Measurements from ENCODE around the gene RREB1. TPM values are rescaled to one million over a fixed set of nuclear protein-coding genes. Genes with fewer than 3 reads are reported as not detected.

RREB1 gene
- total and polyA plus RNA-seq, 2 experiments from 2014 or later: 8.5 to 25.5 TPM

GRCh38 chr6:7152462-7152861 lies 44.7 kb downstream of the RREB1 start (continued):
- TF ChIP-seq ZNF462 (CRISPR knock-in tag; IDR thresholded peaks at IDR 0.05) (no peak), JUNB (IDR thresholded peaks at IDR 0.05; ENCODE audit: unreplicated experiment) (no peak), REST (IDR thresholded peaks at IDR 0.05; ENCODE audit: unreplicated experiment) (no peak)

GRCh38 chr6:7153789-7154188 lies 46.0 kb downstream of the RREB1 start:
- Histone ChIP-seq H3K4me2 (no peak overlapping the region), H3K4me1 (ENCODE audit: insufficient read depth) (peaks cover 53% of the 10 kb centered on the region), H3K36me3 (ENCODE audit: insufficient read depth) (no peaks in the 10 kb centered on the region), H3K4me3 (no peak overlapping the region), H3K9me2 (ENCODE audit: insufficient read depth) (no peaks in the 10 kb centered on the region), H3K27ac (ENCODE audit: low read depth) (no peak overlapping the region), H3K79me2 (replicated peaks; ENCODE audit: insufficient read depth) (peaks cover 85% of the 10 kb centered on the region), H4K20me1 (replicated peaks; ENCODE audit: insufficient read depth) (no peaks in the 10 kb centered on the region), H2AFZ (no peak overlapping the region), H3K27me3 (ENCODE audit: insufficient read depth) (no peaks in the 10 kb centered on the region), H3F3A (replicated peaks; ENCODE audit: low read depth) (no peaks in the 10 kb centered on the region)
- Mint-ChIP-seq H3K4me3 (no peak overlapping the region), H3K4me1 (peaks cover 79% of the 10 kb centered on the region), H3K27me3 (ENCODE audit: insufficient read depth, low read depth, poor library complexity) (peaks cover 8% of the 10 kb centered on the region), H3K27ac (no peak overlapping the region), H3K9me3 (no peaks in the 10 kb centered on the region), H3K36me3 (ENCODE audit: low read depth) (no peaks in the 10 kb centered on the region; the same call in 2 of the 3 replicates)
- ATAC-seq (no peak), DNase-seq (ENCODE audit: low spot score) (no peak)
- TF ChIP-seq CTCF (conservative IDR thresholded peaks at IDR 0.05; ENCODE audit: low read depth in 2 of 2): no peak
- TF ChIP-seq POLR2AphosphoS5 (IDR thresholded peaks at IDR 0.05; ENCODE audit: low read depth): no peak
- no peak for TF ChIP-seq ETS1 (IDR thresholded peaks at IDR 0.05)
- no peak for TF ChIP-seq ZNF114 (CRISPR knock-in tag; IDR thresholded peaks at IDR 0.05)

All from GM23338 (cell line).